T-helper 2 cell (primary cell): ENCODE measurements around the gene PIGH.

Source experiments
- DNase-seq, 5 experiments: peaks; one replicate each; pipeline versions ENCODE4 v3.0.0 to v3.0.0-alpha.2; 2012 to 2022
- total RNA-seq, 2 donors: gene quantifications; one replicate each; lab custom pipeline; 2026; lab: John Stamatoyannopoulos, UW

PIGH gene, protein sequence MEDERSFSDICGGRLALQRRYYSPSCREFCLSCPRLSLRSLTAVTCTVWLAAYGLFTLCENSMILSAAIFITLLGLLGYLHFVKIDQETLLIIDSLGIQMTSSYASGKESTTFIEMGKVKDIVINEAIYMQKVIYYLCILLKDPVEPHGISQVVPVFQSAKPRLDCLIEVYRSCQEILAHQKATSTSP
- 29.3 to 31.2 reads per million in 2 donors for total RNA-seq

DNA sequence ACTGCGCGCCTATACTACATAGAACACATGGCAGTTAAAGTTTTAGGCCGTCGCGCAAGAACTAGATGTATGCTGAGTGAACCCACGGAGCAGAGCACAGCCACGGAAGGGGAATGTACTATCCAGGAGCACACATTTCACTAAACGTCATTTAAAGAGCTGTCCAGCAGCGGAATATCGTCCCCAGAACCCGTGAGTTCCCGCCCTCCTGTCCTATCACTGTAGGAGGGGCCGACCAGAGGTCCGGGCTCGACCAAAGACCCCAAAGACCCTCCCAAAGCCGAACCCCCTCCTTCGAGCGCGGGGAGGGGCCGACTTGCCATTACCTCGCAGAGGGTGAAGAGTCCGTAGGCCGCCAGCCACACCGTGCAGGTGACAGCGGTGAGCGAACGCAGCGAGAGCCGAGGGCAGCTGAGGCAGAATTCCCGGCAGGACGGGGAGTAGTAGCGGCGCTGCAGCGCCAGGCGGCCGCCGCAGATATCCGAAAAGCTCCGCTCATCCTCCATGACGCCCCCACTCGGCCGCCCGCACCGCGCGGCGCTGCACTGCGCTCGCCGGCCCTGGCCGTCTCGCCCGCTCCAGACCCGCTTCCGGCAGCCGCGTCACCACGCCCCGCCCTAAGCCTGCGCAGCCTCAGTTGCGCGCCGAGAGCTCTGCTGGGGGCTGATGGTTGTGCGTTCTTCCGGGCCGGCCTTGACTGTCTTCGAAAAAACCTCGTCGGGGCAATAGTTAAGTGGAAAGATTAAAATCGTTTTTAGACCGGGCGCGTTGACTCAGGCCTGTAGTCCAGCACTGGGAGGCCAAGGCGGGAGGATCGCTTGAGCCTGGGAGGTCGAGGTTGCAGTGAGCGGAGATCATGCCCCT is at the start of gene PIGH:
TSS of gene PIGH (minus strand) at position 571 of the 864 bp plus-strand sequence. CDS start at position 506, 65 bp downstream.
- DNase-seq = peak; percentile 88 to 94 (median 90)

DNA sequence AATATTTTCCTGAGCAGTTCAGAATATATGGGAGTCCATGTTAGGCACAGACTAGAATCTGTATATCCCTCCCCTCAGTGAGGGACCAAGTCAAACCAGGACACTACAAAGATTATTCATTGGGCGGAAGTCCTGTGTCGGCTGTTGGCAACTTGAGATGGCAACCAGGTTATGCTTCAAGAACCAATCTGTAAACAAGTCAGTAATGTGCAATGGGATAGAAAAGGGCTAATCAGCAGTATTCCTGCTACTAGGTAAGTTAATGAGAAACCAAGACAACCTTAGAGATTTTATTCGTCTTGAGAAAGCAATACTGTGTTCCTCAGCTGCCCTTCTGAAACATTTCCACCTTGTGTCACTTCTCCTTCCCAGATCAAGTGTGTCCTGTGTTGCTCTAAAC is 46.1 kb upstream of the PIGH start:
- DNase-seq = no peak

DNA sequence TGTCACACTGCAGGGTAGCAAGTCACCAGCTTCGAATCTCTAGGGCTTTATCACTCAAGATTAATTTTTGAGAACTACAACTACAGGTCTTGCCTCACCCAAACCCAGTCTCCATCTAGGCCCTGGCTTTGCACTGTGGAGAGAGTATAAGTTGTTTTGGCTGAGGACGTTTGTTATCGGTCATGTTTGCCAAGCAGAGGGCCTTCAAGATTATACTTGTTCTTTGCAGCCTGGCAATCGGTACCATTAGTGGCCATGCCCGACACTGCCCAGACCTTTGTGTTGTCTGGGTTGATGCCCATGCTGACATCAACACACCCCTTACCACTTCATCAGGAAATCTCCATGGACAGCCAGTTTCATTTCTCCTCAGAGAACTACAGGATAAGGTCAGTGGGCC is 45.3 kb upstream of the PIGH start:
- no peak for DNase-seq

DNA sequence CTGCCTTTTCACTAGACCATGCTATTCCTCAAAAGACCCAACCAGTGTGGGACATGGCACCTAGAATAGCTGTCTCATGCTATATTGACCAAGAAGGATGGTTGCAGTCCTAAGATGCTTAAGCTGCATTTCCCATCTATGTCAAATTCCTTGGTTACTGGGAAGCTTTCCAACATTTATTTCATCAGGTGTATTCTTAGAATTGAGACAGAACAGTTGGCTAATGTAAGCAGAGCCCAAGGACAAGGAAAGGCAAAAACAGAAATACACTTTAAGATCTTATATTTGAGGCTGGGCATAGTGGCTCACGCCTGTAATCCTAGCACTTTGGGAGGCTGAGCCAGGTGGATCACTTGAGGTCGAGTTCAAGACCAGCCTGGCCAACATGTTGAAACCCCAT is 44.4 kb upstream of the PIGH start:
- DNase-seq = no peak

DNA sequence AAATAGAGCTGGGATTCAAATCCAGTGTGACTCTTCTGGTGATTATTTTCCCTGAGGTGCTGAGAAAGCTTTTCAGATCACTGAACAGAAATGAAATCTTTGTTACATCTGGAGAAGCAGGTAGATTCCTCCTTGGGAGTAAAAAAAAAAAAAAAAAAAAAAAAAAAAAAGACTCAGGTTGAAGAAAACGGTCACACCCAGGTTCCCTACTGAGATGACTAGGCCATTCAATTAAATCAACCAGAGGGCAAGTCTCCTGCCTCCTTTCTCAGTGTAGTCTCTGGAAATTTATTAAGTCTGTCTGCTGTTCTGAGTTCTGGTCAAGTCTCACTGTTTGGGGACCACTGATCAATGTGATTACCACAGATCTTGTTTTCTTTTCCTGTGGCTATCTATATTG is 43.6 kb upstream of the PIGH start:
- DNase-seq = peak in 1 of 5 experiments; percentile 26

DNA sequence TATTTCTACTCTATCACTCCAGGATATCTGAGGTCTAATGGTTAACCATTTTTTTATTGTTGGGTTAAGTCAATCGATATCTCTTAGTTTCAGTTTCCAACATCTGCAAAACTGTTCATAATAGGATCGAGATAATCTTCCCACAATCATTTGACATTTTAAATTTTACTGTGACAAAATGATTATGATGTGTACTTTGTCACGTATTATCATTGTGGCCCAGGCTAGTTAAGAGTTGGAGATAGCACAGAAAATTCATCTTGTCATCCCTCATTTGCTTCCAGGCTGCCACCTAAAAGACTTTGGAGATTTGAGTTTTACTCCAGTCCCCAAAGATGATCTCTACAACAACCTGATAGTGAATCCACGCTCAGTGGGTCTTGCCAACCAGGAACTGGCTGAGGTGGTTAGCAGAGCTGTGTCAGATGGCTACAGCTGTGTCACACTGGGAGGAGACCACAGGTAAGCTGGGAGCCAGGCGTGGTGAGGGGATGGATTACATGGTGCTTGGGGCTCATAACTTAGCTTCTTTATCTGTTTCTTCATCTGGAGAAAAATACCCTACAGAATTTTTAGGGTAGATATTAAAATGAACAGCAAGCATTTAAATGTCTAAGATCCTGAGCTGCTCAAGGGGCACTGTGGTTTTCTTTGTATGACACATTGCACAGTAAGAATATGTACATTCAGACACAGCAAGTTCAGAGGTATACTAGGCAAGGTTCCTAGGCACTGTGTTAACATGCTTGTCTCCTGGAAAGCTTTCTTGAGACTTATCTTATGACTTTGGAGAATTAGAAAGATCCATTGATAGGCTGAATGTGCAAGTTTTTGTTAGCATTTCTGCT is 42.1 kb upstream of the PIGH start:
- peak in 1 of 5 experiments; percentile 77 for DNase-seq

DNA sequence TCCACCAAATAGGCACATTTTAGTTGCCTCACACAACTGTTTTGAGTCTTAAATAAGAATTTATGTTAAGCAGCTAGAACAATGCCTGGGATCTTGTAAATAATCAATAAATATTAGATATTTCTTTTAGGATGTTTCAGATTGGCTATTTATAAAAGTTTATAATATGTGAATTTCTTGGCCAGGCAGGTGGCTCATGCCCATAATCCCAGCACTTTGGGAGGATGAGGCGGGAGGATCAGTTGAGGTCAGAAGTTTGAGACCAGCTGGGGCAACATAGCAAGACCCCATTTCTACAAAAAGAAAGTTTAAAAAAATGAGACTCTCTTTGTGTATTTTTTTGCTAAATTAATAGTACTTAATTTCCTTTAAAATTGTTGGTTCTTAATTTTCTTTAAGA is 41.4 kb upstream of the PIGH start:
- DNase-seq = no peak

DNA sequence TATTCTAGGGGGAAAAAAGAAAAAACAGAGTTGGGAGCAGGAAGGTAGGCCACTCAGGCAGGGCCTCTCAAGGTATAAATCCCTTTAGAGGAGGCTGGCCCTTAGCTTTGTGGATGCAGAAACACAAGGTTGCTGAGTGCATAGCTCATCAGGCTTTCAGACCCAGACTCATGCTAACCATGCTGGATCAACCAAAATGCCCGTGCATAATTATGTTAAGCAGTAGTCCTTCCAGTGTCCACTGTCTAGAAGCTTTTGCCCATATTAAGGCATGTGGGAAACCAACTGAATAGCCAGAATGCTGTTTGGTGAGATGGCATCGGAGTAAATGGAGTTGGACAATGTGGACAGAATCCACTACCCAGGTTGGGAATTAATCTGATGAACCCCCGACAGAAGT is 38.6 kb upstream of the PIGH start:
- no peak for DNase-seq

DNA sequence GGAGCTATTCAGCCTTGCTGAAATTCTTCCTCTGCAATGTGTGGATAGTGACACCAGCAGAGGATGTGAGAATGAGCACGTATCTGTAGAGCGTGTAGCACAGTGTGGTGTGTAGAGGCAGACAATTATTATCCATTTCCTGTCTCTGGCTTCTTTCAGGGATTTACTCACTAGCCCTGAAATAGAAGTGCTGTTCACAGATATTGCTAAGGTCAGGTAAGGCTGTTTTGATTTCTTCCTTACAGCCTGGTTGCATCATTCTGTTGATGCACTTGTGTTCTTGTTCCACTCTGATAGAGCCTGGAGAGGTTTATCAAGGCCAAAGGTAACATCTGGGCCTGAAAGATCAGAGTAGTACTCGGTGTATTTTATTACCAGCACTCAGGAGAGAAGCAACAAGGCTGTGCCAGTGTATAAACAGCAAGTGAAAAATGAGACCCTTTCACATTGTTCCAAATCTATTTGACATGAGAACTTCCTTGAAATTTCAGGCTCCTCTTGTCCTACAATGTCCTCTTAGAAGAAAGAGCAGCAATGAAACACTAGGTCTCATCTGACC is 36.4 kb upstream of the PIGH start:
- DNase-seq = peak in 1 of 5 experiments; percentile 41

DNA sequence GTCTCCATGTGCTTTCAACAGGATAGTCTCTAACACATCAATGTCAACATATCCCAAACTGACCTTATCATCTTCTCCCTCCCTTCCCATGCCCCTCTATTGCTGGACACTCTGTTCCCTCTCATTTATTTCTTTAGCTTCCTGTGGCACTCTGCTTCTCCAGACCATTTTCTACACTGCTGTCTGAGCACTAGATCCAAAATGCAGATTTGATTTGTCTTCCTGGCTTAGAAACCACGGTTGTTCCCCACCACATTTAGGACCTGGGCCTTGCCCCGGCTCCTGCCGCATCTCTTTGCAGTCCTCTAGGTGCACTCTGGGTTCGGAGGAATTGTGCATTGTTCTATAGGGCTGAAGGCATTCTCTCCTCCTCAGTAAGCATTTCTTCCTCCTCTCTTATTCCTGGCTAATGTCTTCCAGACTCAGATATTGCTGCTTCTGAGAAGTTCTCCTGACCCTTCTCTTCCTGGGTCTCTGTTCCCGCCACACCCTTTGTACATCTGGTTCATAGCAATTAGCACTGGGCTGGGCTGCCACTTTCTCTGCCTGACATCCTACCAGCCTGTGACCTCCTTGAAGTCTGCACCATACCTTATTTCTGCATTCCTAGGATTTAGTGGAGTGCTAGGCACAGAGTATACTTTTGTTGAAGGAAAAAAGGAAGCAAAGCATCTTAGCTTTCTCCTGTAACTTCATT is 33.5 kb upstream of the PIGH start:
- DNase-seq = no peak

DNA sequence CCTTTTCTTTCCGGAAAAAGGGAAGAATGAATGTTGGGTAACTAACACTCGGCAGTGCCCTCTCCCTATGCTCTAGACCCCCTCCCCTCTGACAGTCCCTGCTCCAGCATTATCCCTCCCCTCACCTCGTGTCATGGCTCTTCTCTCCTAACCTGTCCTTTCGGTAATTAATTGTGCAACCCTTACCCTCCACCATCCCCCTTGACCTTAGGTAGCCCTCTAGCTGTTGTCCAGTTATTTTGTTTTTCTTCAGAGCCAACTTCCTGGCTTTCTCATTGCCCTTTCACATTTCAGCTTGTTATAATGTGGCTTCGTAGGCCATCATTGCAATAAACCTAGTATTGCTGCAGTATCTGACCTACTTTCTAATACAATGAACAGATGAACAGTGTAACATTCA is 30.9 kb upstream of the PIGH start:
- DNase-seq = no peak

DNA sequence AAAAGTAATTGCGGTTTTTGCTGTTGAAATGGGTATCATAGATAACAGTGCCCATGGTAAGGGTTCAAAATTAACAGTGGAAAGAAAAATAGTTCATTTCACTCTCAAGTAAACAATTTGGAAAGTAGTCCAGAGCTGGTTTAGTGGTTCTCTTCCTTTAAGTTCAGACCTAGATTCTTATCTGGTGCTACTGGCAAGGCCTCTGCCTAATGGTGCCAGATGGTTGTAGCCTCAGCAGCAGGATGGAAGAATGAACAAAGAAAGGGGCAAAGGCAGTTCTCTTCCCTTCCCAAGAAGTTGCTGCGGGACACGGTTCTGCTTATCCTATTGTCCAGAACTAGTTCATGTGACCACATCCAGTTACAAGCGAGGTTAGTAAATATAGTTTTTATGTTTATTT is 30.1 kb upstream of the PIGH start:
- DNase-seq = no peak

DNA sequence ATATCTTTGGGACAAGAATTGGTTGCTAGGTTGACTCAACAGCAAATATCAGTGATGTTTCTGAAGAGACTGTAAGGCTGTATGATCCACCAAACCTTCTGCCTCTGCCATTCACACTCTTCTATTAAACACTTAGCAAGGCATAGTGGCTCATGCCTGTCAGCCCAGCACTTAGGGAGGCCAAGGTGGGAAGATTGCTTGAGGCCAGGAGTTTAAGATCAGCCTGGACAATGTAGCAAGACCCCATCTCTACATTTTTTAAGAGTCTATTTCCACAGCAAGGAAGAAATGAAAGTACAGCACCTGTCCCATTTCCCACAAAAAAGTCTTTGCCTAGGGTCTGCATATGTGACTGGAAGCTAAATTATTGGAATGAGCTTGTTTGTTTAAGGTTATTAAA is 27.5 kb upstream of the PIGH start:
- DNase-seq = no peak

DNA sequence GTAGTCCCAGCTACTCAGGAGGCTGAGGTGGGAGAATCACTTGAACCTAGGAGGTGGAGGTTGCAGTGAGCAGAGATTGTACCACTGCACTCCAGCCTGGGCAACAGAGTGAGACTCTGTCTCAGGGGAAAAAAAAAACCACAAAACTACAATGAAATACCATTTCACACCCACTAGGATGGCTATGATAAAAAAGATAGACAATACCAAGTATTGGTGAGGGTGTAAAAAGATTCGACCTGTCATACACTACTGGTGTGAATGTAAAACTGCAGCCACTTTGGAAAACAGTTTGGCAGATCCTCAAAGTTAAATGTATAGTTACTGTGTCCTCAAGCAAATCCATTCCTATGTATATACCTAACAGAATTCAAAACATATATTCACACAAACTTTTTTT is 26.1 kb upstream of the PIGH start:
- peak in 1 of 5 experiments; percentile 71 for DNase-seq

DNA sequence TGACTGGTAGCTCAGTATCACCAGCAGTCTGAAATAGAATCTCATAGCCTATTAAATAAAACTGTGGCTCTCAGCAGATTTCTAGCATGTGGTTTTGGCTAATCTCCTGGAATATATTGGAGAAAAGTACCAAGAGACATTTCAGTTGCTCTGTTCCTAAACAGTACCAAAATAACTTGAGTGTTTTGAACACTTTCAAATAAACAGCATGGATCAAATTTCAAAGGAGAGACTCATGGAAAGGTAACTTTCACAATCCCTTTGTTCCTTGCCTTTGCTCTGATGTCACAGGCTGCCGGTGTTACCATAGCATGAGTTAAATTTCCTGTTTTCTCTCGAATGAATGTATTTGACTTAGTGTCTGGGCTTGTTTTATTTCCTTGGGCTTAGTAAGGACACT is 23.0 kb upstream of the PIGH start:
- no peak for DNase-seq

DNA sequence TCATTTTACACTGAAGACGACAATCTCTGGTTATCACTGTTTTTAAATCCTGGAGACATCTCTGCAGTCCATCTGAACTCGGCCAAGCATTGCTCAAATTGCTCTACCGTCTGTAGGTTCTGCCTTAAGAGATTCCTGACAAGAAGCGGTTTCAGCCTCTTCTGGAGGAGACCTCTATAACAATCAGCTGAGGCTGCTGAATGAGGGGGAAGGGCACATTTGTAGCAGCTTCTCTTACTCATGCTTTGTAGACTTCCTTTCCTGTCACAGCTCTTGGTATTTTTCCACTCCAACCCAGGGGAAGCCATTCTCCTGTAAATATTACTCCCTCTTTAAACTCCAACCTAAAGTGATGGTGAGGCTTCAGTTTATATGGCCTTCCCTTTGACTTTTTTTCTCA is 22.6 kb upstream of the PIGH start:
- DNase-seq = peak in 1 of 5 experiments; percentile 61

DNA sequence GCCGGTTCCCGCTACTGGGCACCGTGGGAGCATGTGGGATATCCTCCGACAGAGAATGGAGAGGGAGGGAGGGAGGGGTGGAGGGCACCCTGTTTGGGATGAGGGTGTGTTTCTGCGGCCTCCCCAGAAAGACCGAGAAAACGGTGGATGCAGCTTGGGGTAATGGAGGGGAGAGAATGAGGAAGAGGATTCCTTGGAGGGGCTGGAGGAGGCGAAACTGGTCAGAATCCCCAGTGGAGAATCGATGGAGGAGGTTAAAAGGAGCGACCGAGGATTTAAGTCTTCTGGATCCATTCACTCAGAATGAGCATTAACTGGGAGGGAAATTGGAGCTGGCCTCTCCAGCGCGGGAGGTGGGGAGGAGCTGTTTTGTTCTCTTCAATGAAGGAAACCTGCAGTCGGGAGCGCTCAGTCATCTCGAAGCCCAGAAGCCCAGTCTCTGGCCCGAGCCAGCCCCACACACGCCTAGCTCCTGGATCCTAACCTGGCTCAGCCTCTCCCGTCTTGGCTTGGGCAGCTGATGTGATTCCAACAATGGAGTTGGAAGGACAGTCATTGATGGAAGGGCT is 20.2 kb upstream of the PIGH start:
- no peak for DNase-seq

DNA sequence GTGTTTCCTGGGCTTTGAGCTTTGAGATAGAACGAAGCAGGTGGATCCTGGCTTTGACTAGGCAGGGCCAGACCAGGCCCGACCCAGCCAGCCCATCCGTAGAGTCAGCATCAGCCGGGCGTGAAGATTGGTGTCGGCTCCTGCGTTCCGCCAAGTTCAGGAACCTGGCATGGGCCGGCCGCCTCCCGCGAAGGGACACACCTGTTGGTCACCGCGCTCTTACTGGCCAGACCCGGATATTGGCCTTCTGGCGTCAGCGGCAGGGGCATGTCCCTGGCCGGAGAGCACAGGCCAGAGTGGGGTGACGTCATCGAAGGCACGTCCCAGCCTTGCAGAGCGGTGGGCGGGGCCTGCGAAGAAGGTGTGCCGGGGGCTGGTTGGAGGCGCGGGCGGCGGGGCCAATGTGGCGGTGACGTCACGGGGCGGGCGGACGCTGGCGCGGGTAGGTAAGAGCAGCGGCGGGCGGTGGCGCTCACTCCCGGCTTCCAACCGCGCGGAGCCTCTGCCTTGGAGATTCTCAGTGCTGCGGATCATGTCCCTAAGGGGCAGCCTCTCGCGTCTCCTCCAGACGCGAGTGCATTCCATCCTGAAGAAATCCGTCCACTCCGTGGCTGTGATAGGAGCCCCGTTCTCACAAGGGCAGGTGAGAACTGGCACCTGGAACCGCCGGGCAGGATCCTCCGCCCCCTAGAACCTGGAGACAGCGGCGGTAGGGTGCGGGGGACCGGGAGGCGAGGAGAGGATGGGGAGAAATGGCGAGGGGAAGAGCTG is 19.6 kb upstream of the PIGH start, which contains the start of gene ARG2:
TSS of gene ARG2 (plus strand) at position 475 of the 771 bp plus-strand sequence. CDS start at position 533, 58 bp downstream.
- peak; percentile 89 to 98 (median 96) for DNase-seq

DNA sequence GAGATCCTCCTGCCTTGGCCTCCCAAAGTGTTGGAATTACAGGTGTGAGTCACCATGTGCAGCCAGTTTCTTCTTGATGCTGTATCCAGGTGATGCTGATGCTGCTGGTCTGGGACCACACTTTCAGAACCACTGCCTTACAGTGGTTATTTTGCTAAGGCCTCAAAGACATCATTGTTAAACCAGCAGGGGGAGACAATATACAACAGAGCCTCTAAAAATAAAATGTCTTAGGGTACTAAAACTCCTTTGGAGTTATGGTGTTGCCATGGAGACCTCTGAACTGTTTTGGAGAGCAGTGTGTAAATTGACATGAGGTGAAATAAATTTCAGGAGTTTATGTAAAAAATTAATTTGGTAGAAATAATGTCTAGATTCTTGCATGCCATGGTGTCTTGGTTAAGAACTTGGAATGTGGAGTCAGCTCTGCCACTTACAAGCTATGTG is 18.6 kb upstream of the PIGH start:
- peak in 3 of 5 experiments; percentile 7 to 81 (median 53) for DNase-seq

DNA sequence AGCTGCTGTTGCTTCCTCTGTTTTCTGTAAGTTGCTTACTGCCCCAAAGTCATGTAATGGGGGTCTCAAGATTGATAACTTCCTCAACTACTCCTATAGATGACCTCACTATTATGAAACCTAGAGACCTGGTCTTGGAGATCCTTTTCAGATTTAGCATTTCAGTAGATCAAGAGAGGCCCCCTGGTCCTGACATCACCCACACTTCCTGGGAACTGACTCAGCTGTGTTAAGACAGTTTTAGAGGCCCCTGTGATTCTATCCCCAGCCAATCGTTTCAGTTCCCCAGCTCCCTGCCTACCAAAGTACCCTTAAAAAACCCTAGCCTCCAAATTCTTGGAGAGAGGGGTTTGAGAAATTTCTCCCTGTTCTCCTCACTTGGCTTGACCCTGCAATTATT is 10.4 kb upstream of the PIGH start:
- no peak for DNase-seq
